NCI-H1092 treated with DMSO at 0.1 percent for 48 hours (cell line): ENCODE measurements around the gene RRBP1.

Experiments used
- DNase-seq: peaks from one replicate; lab custom pipeline; 2025; lab: John Stamatoyannopoulos, UW

RRBP1 gene

GRCh38 chr20:17611540-17612286, 70.3 kb downstream of the RRBP1 start:
- no peak for DNase-seq

- DNase-seq: no peak
These were observed 70.8 kb downstream of the RRBP1 start for GRCh38 chr20:17611290-17611539.

- no peak for DNase-seq
These were observed 71.3 kb downstream of the RRBP1 start for GRCh38 chr20:17610566-17611289.

GRCh38 chr20:17609811-17610377, 72.1 kb downstream of the RRBP1 start:
- no peak for DNase-seq

GRCh38 chr20:17608701-17609497, 73.1 kb downstream of the RRBP1 start:
- DNase-seq: no peak

- no peak for DNase-seq
These were observed 76.0 kb downstream of the RRBP1 start for GRCh38 chr20:17606001-17606400.

- no peak for DNase-seq
These were observed 76.8 kb downstream of the RRBP1 start for GRCh38 chr20:17605131-17605660.

GRCh38 chr20:17602493-17602892, 79.5 kb downstream of the RRBP1 start:
- no peak for DNase-seq

- DNase-seq: no peak
These were observed 80.1 kb downstream of the RRBP1 start for GRCh38 chr20:17601957-17602356.

GRCh38 chr20:17598013-17598550, 84.0 kb downstream of the RRBP1 start:
- DNase-seq: no peak

- DNase-seq: no peak
These were observed 86.2 kb downstream of the RRBP1 start for GRCh38 chr20:17595856-17596255.

- DNase-seq: no peak
These were observed 87.6 kb downstream of the RRBP1 start for GRCh38 chr20:17594443-17594842.

- DNase-seq: no peak
These were observed 88.1 kb downstream of the RRBP1 start for GRCh38 chr20:17593902-17594301.

GRCh38 chr20:17590245-17590644, 91.8 kb downstream of the RRBP1 start:
- no peak for DNase-seq

GRCh38 chr20:17589161-17589834, 92.7 kb downstream of the RRBP1 start:
- no peak for DNase-seq

- DNase-seq: no peak
These were observed 94.2 kb downstream of the RRBP1 start for GRCh38 chr20:17587824-17588223.

GRCh38 chr20:17587148-17587547, 94.9 kb downstream of the RRBP1 start:
- DNase-seq: no peak

- no peak for DNase-seq
These were observed 95.8 kb downstream of the RRBP1 start for GRCh38 chr20:17586250-17586649.

GRCh38 chr20:17584689-17585088, 97.4 kb downstream of the RRBP1 start:
- no peak for DNase-seq

GRCh38 chr20:17583126-17583525, 98.9 kb downstream of the RRBP1 start:
- no peak for DNase-seq

- no peak for DNase-seq
These were observed 101.1 kb downstream of the RRBP1 start for GRCh38 chr20:17580895-17581294.
